B cell (primary cell): Measurements from ENCODE around the gene ZNF280C. TPM values are rescaled to one million over a fixed set of nuclear protein-coding genes. Genes with fewer than 3 reads are reported as not detected.

Experiments used
- ATAC-seq: fragments of 200-7000 bp; cut with Tn5 transposase; one replicate; pipeline ENCODE4 v1.10.0; 2021; ENCODE audit warnings: low read depth, mild to moderate bottlenecking, moderate number of reproducible peaks, moderate library complexity
- CTCF ChIA-PET: fragments of 350-600 bp; sonication (Branson Sonifier 250); formaldehyde crosslinking; loops from one replicate; lab custom pipeline; 2021; ENCODE audit warnings: antibody characterized with exemption, inconsistent platforms; lab: Charles Lee
- POLR2A ChIA-PET: fragments of 350-600 bp; sonication (Branson Sonifier 250); formaldehyde crosslinking; loops from one replicate; lab custom pipeline; 2021; ENCODE audit warnings: antibody characterized with exemption; lab: Charles Lee
- DNase-seq: peaks from one replicate; pipeline ENCODE4 v3.0.0; 2013
- H2AFZ ChIP-seq: 2 replicates; pipeline ENCODE4 v1.6.1; 2012; ENCODE audit warnings: mild to moderate bottlenecking, low read depth, low read length; ENCODE audit not compliant: insufficient read depth, poor library complexity, severe bottlenecking
- H3K27ac ChIP-seq, 2 donors: 1 replicate in 1 of 2; 2 replicates in 1 of 2; pipeline ENCODE4 v1.5.1; 2012 to 2013; ENCODE audit warnings: low read length in 2 of 2, mild to moderate bottlenecking in 2 of 2, moderate library complexity in 1 of 2
- H3K27me3 ChIP-seq, 4 experiments: fragments of 200-600 bp in 1 of 4; sonication (generic) in 1 of 4; replicated peaks in 1 of 4; 1 replicate in 2 of 4; 2 replicates in 2 of 4; pipeline versions ENCODE4 v1.6.1 to v1.7.0; 2013 to 2016; ENCODE audit warnings: low read length in 3 of 4, mild to moderate bottlenecking in 2 of 4, mixed read lengths in 1 of 4, moderate library complexity in 1 of 4; ENCODE audit not compliant: insufficient read depth in 4 of 4, control insufficient read depth in 3 of 4; ENCODE audit errors: control extremely low read depth in 1 of 4
- H3K36me3 ChIP-seq, 2 experiments: replicated peaks in 1 of 2; 1 replicate in 1 of 2; 2 replicates in 1 of 2; pipeline versions ENCODE4 v1.6.1 to v1.7.1; 2013; ENCODE audit warnings: low read length in 1 of 2; ENCODE audit not compliant: insufficient read depth in 2 of 2, control insufficient read depth in 1 of 2; ENCODE audit errors: control extremely low read depth in 1 of 2, extremely low read depth in 1 of 2
- H3K4me1 ChIP-seq, 2 donors: fragments of 200-600 bp in 1 of 2; sonication (generic) in 1 of 2; 1 replicate in 1 of 2; 2 replicates in 1 of 2; pipeline versions ENCODE4 v1.5.1 to v1.6.1; 2013 to 2017; ENCODE audit warnings: low read length in 2 of 2; ENCODE audit not compliant: control insufficient read depth in 2 of 2, insufficient read depth in 2 of 2
- H3K4me2 ChIP-seq: replicated peaks from 2 replicates; pipeline ENCODE3; 2012; ENCODE audit warnings: mild to moderate bottlenecking, low read depth, low read length; ENCODE audit not compliant: poor library complexity, severe bottlenecking
- H3K4me3 ChIP-seq, 5 experiments: fragments of 200-600 bp in 1 of 5; sonication (generic) in 1 of 5; 1 replicate in 3 of 5; 2 replicates in 2 of 5; pipeline versions ENCODE4 v1.5.1 to v1.7.0; 2011 to 2016; ENCODE audit warnings: low read length in 4 of 5, mild to moderate bottlenecking in 4 of 5, low read depth in 2 of 5, control low read depth in 1 of 5, moderate library complexity in 1 of 5; ENCODE audit not compliant: insufficient read depth in 1 of 5; ENCODE audit errors: control extremely low read depth in 1 of 5, extremely low read depth in 1 of 5
- H3K79me2 ChIP-seq: fragments of 200-600 bp; sonication (generic); one replicate; pipeline ENCODE4 v1.6.0; 2016; ENCODE audit warnings: low read length; ENCODE audit not compliant: control insufficient read depth, insufficient read depth
- H3K9ac ChIP-seq: fragments of 200-600 bp; sonication (generic); 2 replicates; pipeline ENCODE4 v1.6.1; 2017; ENCODE audit warnings: mild to moderate bottlenecking, low read length, moderate library complexity
- H3K9me3 ChIP-seq, 3 donors: one replicate each; pipeline versions ENCODE4 v1.6.1 to v1.7.1; 2013; ENCODE audit warnings: low read length in 2 of 3; ENCODE audit not compliant: control insufficient read depth in 2 of 3, insufficient read depth in 1 of 3; ENCODE audit errors: control extremely low read depth in 1 of 3
- H4K20me1 ChIP-seq: 2 replicates; pipeline ENCODE4 v1.6.0; 2012; ENCODE audit warnings: mild to moderate bottlenecking, low read length; ENCODE audit not compliant: insufficient read depth, control insufficient read depth, poor library complexity, severe bottlenecking
- H3K27ac Mint-ChIP-seq: one replicate; pipeline ENCODE4 v1.8.0; 2021; ENCODE audit warnings: mixed read lengths
- H3K27me3 Mint-ChIP-seq: one replicate; pipeline ENCODE4 v1.8.0; 2021; ENCODE audit warnings: mixed read lengths
- H3K4me1 Mint-ChIP-seq: one replicate; pipeline ENCODE4 v1.8.0; 2021; ENCODE audit warnings: mixed read lengths
- H3K4me3 Mint-ChIP-seq: one replicate; pipeline ENCODE4 v1.8.0; 2021; ENCODE audit warnings: mixed read lengths
- H3K9me3 Mint-ChIP-seq: one replicate; pipeline ENCODE4 v1.8.0; 2022; ENCODE audit warnings: mixed read lengths; ENCODE audit not compliant: insufficient read depth
- CTCF ChIP-seq: fragments of 200-600 bp; IDR thresholded peaks from one replicate; pipeline ENCODE4 v1.8.0; 2022; ENCODE audit warnings: antibody characterized with exemption, mild to moderate bottlenecking
- EZH2 ChIP-seq: IDR thresholded peaks from 2 replicates; pipeline ENCODE4 v1.6.1; 2012; ENCODE audit warnings: borderline replicate concordance, low read depth, mild to moderate bottlenecking, moderate library complexity, low read length; ENCODE audit not compliant: insufficient read depth, poor library complexity, severe bottlenecking
- WGBS: methylation state at CpG from one replicate; pipeline ENCODE4 v1.1.5; 2013; ENCODE audit warnings: missing lambda C conversion rate; ENCODE audit not compliant: insufficient coverage; 5-methylcytosine and 5-hydroxymethylcytosine counted together
- intact Hi-C: fragments of 100-400 bp; cut with micrococcal nuclease; formaldehyde crosslinking; loops from one replicate; pipeline ENCODE4 v1.10.0; 2022
- polyA plus RNA-seq: library from polyadenylated mRNA; depleted of rRNA; stranded (reverse); fragments of >200 nt; gene quantifications from 2 replicates; pipeline ENCODE4 v1.2.3, GENCODE V29; 2012
- total RNA-seq, 2 donors: library from RNA; stranded (reverse); fragments of 120-200 nt in 1 of 2; gene quantifications; 1 replicate in 1 of 2; 2 replicates in 1 of 2; pipeline versions ENCODE4 v1.2.3 to v1.2.4, GENCODE V29; 2013 to 2022

Gene ZNF280C
- total and polyA plus RNA-seq, 2 donors (not counting 1 experiment from before 2014, with no cell fraction given): 2.3 to 7.0 TPM

GRCh38 chrX:130212371-130212770 lies 56.3 kb downstream of the ZNF280C start:
- ChIA-PET POLR2A (no interaction called here), CTCF (no interaction called here)
- no peak overlapping the region for H3K27ac ChIP-seq
- H3K4me1 Mint-ChIP-seq: no peaks in the 10 kb centered on the region
- no peak for ATAC-seq
- no peaks in the 10 kb centered on the region for H3K27me3 Mint-ChIP-seq
- no peaks in the 10 kb centered on the region for H3K9me3 ChIP-seq
- H3K4me3 ChIP-seq: no peak overlapping the region
- H3K4me2 ChIP-seq: no peak overlapping the region
- no peak overlapping the region for H2AFZ ChIP-seq
- no peak overlapping the region for H3K4me3 Mint-ChIP-seq
- TF ChIP-seq CTCF (no peak), EZH2 (no peak)
- H3K27ac Mint-ChIP-seq: no peak overlapping the region
- H4K20me1 ChIP-seq: no peaks in the 10 kb centered on the region
- H3K27me3 ChIP-seq: no peaks in the 10 kb centered on the region
- peaks cover 1 to 9% of the 10 kb centered on the region in 2 experiments for H3K36me3 ChIP-seq
- no peaks in the 10 kb centered on the region for H3K79me2 ChIP-seq
- no peak for DNase-seq
- WGBS: no CpG with 5 or more reads among the region's 1 CpG
- intact Hi-C loops: no loop called here
- H3K9me3 Mint-ChIP-seq: no peaks in the 10 kb centered on the region
- H3K4me1 ChIP-seq: no peaks in the 10 kb centered on the region
- no peak overlapping the region for H3K9ac ChIP-seq

DNA sequence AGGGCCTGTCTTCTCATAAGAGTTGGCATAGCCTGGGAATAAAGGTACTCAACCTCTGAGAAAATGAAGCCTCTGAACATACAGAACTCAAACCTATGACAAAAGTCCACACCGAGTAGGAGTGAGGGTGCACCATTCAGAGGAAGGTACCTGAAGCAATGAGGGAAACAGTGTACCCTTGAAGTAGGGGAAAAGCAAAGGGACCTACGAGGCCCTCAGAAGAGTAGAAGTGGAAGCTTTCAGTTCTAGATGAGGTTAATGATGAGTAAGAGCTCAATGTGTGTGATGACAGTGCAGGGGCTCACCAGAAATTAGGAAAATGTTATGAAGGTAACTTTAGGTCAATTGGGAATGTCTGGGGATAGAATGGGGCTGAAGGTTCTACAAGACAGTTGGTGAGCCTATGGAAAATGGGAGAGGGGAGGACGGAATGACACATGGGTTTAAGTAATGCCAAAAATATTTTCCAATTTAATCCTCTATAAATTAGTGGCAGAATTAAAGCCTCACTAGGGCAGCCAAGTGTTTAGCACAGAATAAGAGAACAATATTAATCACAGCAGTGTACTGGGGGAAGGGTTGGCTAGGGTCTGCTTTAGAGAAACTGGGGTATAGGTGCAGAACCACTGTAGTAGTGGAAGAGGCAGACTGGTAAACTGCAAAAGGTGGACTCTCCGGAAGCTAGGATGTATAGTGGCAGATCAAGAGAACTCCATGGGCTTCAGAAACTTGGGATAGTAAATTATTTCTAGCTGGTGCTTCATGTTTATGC lies 57.1 kb downstream of the ZNF280C start:
- CTCF ChIA-PET: no interaction called here

More for the DNA sequence above, 57.1 kb downstream of the ZNF280C start:
- Mint-ChIP-seq H3K27ac (no peak overlapping the region), H3K9me3 (no peaks in the 10 kb centered on the region), H3K27me3 (no peaks in the 10 kb centered on the region), H3K4me1 (no peaks in the 10 kb centered on the region), H3K4me3 (no peak overlapping the region)
- H3K4me3 ChIP-seq: no peak overlapping the region
- H3K4me2 ChIP-seq: no peak overlapping the region
- no peaks in the 10 kb centered on the region for H3K27me3 ChIP-seq
- peaks cover 0 to 9% of the 10 kb centered on the region in 2 experiments for H3K36me3 ChIP-seq
- no peaks in the 10 kb centered on the region for H3K79me2 ChIP-seq
- H3K4me1 ChIP-seq: no peaks in the 10 kb centered on the region
- POLR2A ChIA-PET: interaction anchor here (0.6 kb wide), 1 partner anchor 214 kb away, joined by 5 read pairs; no protein-coding TSS in a partner anchor
- WGBS: 92% methylated on average over 2 of the region's 4 CpGs
- no peak overlapping the region for H2AFZ ChIP-seq
- intact Hi-C loops: no loop called here
- H4K20me1 ChIP-seq: no peaks in the 10 kb centered on the region
- H3K9ac ChIP-seq: no peak overlapping the region
- H3K27ac ChIP-seq: no peak overlapping the region
- TF ChIP-seq EZH2 (no peak), CTCF (no peak)
- ATAC-seq (no peak), DNase-seq (no peak)
- no peaks in the 10 kb centered on the region for H3K9me3 ChIP-seq
